HFF-Myc (cell line): Measurements from ENCODE around the gene DENND2A.
A peak's percentile ranks its signal among the peaks of the same experiment; 100 is the strongest.

Source experiments
- DNase-seq: peaks from one replicate; pipeline ENCODE4 v3.0.0-alpha.2; 2011; ENCODE audit warnings: low read depth; ENCODE audit errors: extremely low read depth
- H3K4me3 ChIP-seq: replicated peaks from 2 replicates; pipeline ENCODE4 v1.5.1; 2011; ENCODE audit warnings: low read depth, mild to moderate bottlenecking, control low read depth, low read length
- TF ChIP-seq, protein P1 (sequence below): IDR thresholded peaks from 2 replicates; pipeline ENCODE4 v1.5.1; 2012; ENCODE audit warnings: mild to moderate bottlenecking, low read depth, low read length, control low read depth; ENCODE audit errors: missing control alignments

DENND2A gene

DNA sequence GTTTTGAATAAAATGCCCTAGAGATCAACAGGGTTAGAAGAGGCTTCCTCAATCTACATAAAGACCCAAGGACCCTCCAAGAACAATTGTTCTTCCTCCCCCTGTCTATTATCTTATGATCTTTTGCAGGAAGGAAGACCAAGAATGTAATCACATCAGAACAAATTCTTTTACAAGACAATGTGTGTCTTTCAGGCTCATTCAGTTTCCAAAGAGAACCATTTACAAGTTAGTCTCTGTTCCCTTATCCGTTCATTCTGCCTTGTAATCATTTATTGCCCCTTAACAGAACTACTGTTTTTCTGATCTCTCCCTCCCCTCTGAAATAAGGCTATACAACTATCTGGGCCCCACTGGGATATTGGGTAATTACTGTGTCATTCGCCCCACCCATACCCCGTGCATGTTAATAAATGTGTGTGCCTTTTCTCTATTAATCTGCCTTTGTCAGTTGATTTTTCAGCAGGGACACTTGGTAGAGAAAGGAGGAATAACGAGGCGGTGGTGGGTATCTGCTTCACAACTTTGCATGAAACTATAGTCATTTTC is 155.6 kb downstream of the DENND2A start:
- no peak overlapping the region for H3K4me3 ChIP-seq
- no peak for DNase-seq
- TF ChIP-seq, protein P1, sequence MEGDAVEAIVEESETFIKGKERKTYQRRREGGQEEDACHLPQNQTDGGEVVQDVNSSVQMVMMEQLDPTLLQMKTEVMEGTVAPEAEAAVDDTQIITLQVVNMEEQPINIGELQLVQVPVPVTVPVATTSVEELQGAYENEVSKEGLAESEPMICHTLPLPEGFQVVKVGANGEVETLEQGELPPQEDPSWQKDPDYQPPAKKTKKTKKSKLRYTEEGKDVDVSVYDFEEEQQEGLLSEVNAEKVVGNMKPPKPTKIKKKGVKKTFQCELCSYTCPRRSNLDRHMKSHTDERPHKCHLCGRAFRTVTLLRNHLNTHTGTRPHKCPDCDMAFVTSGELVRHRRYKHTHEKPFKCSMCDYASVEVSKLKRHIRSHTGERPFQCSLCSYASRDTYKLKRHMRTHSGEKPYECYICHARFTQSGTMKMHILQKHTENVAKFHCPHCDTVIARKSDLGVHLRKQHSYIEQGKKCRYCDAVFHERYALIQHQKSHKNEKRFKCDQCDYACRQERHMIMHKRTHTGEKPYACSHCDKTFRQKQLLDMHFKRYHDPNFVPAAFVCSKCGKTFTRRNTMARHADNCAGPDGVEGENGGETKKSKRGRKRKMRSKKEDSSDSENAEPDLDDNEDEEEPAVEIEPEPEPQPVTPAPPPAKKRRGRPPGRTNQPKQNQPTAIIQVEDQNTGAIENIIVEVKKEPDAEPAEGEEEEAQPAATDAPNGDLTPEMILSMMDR = no peak

DNA sequence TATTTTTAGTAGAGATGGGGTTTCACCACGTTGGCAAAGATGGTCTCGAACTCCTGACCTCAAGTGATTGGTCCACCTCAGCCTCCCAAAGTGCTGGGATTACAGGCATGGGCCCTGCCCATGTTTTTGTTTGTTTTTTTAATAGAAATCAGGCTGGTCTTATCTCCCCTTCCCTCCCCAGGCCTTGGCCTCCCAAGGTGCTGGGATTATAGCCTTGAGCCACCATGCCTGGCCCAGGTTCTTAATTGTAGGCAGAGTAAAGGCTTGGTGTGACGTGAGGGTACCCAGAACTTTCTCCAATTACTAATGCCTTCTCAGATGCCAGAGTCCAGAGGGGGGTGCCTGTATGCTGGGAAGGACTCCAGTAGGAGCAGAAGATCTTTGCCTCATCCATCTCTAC is 156.1 kb downstream of the DENND2A start:
- TF ChIP-seq, protein P1 = no peak
- DNase-seq = no peak
- no peak overlapping the region for H3K4me3 ChIP-seq

DNA sequence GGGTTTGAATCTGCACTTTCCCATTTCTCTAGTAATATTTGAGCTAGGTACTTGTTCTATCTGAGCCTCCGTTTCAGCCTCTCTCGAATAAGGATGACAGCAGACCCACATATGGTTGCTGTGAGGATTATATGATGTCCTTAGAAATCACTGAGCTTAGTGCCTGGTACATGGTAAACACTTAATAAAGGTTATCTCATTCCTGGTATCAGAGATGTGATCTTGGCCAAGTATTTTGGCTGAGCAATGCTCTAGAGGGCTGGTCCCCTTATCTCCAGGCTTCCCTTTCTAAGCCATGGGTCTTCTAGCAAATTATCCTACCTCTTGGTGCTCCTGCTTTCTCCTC is 160.9 kb downstream of the DENND2A start:
- TF ChIP-seq, protein P1 = no peak
- DNase-seq = no peak
- peak overlapping the region; percentile 82 for H3K4me3 ChIP-seq

DNA sequence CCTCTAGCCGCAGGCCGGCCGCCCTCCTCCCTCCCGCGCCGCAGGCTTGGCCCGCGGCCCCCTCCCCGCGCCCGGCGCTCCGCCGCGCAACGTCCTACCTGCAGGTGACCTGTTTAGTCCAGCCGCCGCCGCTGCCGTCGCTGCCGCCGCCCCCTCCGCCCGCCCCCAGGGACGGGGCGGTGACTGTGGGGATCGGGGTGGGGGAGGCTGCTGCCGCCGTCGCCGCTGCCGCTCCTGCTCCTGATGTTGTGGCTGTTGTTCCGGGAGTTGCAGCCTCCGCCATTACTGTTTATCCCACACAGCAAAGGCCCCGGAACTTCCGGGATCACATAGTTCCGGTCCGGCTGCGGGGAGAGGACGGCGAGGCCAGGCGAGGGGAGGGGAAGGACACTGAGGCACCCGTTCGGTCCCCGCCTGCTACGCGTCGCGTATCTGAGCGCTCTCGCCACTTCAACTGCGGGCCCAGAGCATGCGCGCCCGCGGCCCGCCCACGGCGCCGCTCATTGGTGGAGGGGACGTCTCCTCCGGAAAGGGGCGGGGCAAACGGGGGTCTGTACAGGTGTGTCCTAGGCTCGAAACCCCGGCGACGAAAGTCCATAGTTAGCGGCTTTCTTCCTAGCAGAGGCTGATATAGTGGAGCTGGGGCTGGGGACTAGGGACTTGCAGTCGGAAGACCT is 161.4 kb downstream of the DENND2A start, which contains the start of gene MKRN1:
MKRN1 (minus strand) TSS at position 444 of the 677 bp plus-strand sequence; CDS start at position 283, 161 bp downstream.
- DNase-seq = peak; percentile 64
- peak within 1 kb of the TSS; percentile 82 for H3K4me3 ChIP-seq
- TF ChIP-seq, protein P1 = no peak

DNA sequence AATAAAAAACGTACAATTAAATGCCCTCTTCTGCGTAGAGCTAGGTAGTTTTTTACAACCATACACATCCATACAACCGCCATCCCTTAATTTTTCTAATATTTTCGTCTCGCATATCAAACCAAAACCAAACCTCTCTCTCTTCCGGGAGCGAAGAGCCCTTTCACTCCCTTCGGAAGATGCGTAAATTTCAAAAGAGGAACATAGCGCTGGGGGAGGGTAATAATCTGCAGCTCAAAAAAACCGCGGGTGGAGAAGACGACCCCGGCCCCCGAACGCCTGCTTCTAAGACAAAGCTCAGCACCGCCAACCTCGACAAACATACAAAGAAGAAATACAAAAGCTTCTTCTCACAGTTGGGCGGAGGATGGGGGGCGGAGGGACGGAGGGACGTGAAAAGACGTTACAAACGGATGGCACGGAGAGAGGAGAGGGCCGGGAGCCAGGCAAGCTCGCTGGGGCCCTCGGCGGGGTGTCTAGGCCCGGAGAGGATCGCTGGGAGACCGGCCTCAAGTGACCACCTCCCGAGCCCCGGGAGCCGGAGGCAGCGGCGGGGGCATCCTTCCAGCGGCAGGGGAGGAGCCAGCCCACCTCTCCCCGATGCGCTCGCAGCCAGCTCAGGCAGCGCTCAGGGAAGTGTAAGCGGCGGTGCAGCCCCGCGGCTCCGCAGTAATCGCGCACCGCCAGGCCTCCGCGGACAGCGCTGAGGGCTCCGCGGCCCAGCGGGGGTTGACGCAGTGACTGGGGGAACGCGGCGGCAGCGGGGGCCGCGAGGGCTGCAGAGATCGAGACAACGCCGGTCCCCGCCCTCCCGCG is 162.2 kb downstream of the DENND2A start:
- DNase-seq = no peak
- TF ChIP-seq, protein P1 = no peak
- peak overlapping the region; percentile 82 for H3K4me3 ChIP-seq

DNA sequence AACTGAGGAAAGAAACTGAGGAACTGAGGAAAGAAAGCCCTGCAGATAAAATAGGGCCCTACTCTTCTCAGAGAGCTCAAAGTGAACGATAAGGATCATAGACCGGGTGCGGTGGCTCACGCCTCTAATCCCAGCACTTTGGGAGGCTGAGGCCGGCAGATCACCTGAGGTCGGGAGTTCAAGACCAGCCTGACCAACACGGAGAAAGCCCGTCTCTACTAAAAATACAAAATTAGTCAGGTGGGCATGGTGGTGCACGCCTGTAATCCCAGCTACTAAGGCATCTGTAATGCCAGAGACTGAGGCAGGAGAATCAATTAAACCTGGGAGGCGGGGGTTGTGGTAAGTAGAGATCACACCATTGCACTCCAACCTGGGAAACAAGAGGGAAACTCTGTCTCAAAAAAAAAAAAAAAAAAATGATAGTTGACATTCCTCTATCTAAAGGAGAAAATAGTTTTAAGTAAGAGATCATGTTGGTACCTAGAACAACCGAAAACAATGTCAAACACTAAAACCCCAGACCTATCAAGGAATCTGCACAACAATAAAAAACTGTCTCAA is 163.8 kb downstream of the DENND2A start:
- TF ChIP-seq, protein P1 = no peak
- no peak for DNase-seq
- H3K4me3 ChIP-seq = no peak overlapping the region
